DOHH2 (cell line): ENCODE results near the gene SLC37A1.

Source experiments
- EZH2phosphoT487 ChIP-seq: fragments of 200-600 bp; sonication (generic); IDR thresholded peaks from 2 replicates; pipeline ENCODE4 v1.6.1; 2017; ENCODE audit warnings: borderline replicate concordance, mild to moderate bottlenecking, antibody characterized with exemption, low read length, moderate library complexity, mixed read lengths
- TF ChIP-seq, protein P1 (sequence below): fragments of 200-600 bp; sonication (generic); IDR thresholded peaks from one replicate; pipeline ENCODE4 v1.5.1; 2014; ENCODE audit warnings: antibody characterized with exemption, mild to moderate bottlenecking, low read depth, low read length; ENCODE audit not compliant: poor library complexity, severe bottlenecking

DNA sequence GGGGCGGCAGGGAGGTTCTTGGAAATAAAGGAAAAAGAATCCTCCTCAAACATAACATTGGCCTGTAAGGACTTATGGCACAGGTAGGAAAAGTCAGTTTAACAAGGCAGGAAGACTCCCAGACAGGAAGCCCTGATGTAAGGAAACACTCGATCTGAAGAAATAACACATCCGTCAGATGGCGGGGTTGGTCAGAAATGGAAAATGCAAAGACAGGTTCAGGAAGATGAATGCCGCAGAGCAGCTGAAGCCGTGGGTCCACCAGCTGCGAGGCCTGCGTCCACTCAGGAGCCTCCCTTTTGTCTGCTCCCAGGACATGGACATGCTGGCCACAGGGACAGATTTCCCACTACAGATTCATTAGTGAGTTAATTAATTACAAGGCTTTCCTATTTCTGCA is 21.5 kb upstream of the SLC37A1 start:
- TF ChIP-seq, protein P1, sequence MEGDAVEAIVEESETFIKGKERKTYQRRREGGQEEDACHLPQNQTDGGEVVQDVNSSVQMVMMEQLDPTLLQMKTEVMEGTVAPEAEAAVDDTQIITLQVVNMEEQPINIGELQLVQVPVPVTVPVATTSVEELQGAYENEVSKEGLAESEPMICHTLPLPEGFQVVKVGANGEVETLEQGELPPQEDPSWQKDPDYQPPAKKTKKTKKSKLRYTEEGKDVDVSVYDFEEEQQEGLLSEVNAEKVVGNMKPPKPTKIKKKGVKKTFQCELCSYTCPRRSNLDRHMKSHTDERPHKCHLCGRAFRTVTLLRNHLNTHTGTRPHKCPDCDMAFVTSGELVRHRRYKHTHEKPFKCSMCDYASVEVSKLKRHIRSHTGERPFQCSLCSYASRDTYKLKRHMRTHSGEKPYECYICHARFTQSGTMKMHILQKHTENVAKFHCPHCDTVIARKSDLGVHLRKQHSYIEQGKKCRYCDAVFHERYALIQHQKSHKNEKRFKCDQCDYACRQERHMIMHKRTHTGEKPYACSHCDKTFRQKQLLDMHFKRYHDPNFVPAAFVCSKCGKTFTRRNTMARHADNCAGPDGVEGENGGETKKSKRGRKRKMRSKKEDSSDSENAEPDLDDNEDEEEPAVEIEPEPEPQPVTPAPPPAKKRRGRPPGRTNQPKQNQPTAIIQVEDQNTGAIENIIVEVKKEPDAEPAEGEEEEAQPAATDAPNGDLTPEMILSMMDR: no peak
- no peak for TF ChIP-seq EZH2phosphoT487
